GM21529 (cell line): ENCODE results near the gene ZNF224.
"Not testable (repeated sequence)": the region's sequence is repeated elsewhere in the genome, so short reads cannot be mapped to it uniquely, and the experiment has no call there.

Experiments
- ATAC-seq: cut with Tn5 transposase; IDR thresholded peaks from one replicate; pipeline ENCODE4 v1.9.1; 2021; ENCODE audit not compliant: unreplicated experiment

The ZNF224 gene

GRCh38 chr19:44121162-44121561 lies 27.0 kb downstream of the ZNF224 start:
- not testable (repeated sequence) for ATAC-seq

DNA sequence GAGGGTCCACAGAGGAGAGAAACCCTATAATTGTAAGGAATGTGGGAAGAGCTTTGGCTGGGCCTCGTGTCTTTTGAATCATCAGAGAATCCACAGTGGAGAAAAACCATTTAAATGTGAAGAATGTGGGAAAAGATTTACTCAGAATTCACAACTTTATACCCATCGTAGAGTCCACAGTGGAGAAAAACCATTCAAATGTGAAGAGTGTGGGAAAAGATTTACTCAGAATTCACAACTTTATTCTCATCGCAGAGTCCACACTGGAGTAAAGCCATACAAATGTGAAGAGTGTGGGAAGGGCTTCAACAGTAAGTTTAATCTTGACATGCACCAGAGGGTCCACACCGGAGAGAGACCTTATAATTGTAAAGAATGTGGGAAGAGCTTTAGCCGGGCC lies 37.8 kb downstream of the ZNF224 start:
- no peak for ATAC-seq

GRCh38 chr19:44141191-44142058 lies 47.3 kb downstream of the ZNF224 start, which contains the start of gene ZNF234:
TSS of gene ZNF234 (plus strand) at chr19:44141554. CDS start at chr19:44144633, 3,079 bp downstream.
- ATAC-seq, result peak; percentile 85

GRCh38 chr19:44142059-44142433 lies 47.9 kb downstream of the ZNF224 start:
- ATAC-seq, result no peak

GRCh38 chr19:44149776-44150175 lies 55.6 kb downstream of the ZNF224 start:
- no peak for ATAC-seq

DNA sequence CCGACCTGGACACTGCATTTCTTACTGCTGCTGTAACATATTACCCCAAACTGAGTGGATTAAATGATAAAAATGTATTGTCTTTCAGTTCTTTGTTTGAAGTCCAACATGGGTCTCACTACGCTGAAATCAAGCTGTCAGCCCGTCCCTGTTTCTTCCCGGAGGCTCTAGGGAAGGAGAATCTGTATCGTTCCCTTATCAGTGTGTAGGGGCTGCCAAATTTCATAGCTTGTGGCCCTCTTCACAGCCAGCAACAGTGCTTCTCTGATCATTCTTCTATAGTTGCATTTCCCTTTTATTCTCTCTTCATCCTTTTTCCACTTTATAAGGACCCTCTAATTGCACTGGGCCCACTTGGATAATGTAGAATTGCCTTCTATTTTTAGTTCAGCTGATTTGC lies 57.3 kb downstream of the ZNF224 start:
- no peak for ATAC-seq

GRCh38 chr19:44156475-44156874 lies 62.3 kb downstream of the ZNF224 start:
- ATAC-seq, result no peak
